Liver (tissue), 3 donors: ENCODE measurements around the gene RANBP1.

ENCODE experiments used
- CTCF ChIP-seq: fragments of 150-350 bp; IDR thresholded peaks from 2 replicates; pipeline ENCODE4 v1.5.1; 2017; ENCODE audit warnings: improper control_type of control experiment, low read depth, low read length; ENCODE audit not compliant: missing input control
- GABPA ChIP-seq, 2 donors: IDR thresholded peaks in 1 of 2; conservative IDR thresholded peaks in 1 of 2; 2 replicates each; pipeline ENCODE4 v1.6.1; 2016; ENCODE audit warnings: antibody characterized with exemption in 2 of 2, mild to moderate bottlenecking in 1 of 2, moderate library complexity in 1 of 2
- NR2F2 ChIP-seq: IDR thresholded peaks from 2 replicates; pipeline ENCODE4 v1.6.1; 2016; ENCODE audit warnings: antibody characterized with exemption
- RXRA ChIP-seq, 2 donors: IDR thresholded peaks; 2 replicates each; pipeline ENCODE4 v1.6.1; 2017 to 2018; ENCODE audit warnings: antibody characterized with exemption in 2 of 2, mild to moderate bottlenecking in 1 of 2
- YY1 ChIP-seq: IDR thresholded peaks from 2 replicates; pipeline ENCODE4 v1.6.1; 2016; ENCODE audit warnings: antibody characterized with exemption, mild to moderate bottlenecking
- donor health status: healthy.
- donor health status: healthy.

- no peak for TF ChIP-seq GABPA (IDR thresholded peaks at IDR 0.05 in 1 of 2, conservative IDR thresholded peaks at IDR 0.05 in 1 of 2)
- no peak for TF ChIP-seq NR2F2
- TF ChIP-seq CTCF, result no peak
- no peak for TF ChIP-seq RXRA (IDR thresholded peaks at IDR 0.05)
- no peak for TF ChIP-seq YY1
Measured at GRCh38 chr22:20157430-20158183, 41.7 kb downstream of the RANBP1 start.
